MM.1S (cell line): ENCODE data around the gene MADD.

Source experiments
- DNase-seq: peaks from one replicate; pipeline ENCODE4 v3.0.0-alpha.2; 2015
- H2AFZ ChIP-seq: fragments of 300-600 bp; sonication (generic); 2 replicates; pipeline ENCODE4 v1.6.0; 2016; ENCODE audit warnings: antibody characterized with exemption, low read length
- H3F3A ChIP-seq: fragments of 300-600 bp; sonication (generic); 2 replicates; pipeline ENCODE4 v1.6.1; 2016; ENCODE audit warnings: mild to moderate bottlenecking, antibody characterized with exemption, low read length, moderate library complexity, mixed read lengths; ENCODE audit not compliant: insufficient read depth
- H3K27ac ChIP-seq: fragments of 300-600 bp; sonication (generic); 2 replicates; pipeline ENCODE4 v1.5.1; 2016; ENCODE audit warnings: mild to moderate bottlenecking, low read length
- H3K27me3 ChIP-seq: fragments of 300-600 bp; sonication (generic); replicated peaks from 2 replicates; pipeline ENCODE4 v1.6.0; 2016; ENCODE audit warnings: low read length; ENCODE audit not compliant: insufficient read depth
- H3K36me3 ChIP-seq: fragments of 300-600 bp; sonication (generic); replicated peaks from 2 replicates; pipeline ENCODE4 v1.6.1; 2016; ENCODE audit warnings: mild to moderate bottlenecking, low read length, mixed read lengths; ENCODE audit not compliant: insufficient read depth
- H3K4me1 ChIP-seq: fragments of 300-600 bp; sonication (generic); 2 replicates; pipeline ENCODE4 v1.6.1; 2016; ENCODE audit warnings: low read length, mixed read lengths
- H3K4me2 ChIP-seq: fragments of 300-600 bp; sonication (generic); 2 replicates; pipeline ENCODE4 v1.6.0; 2016; ENCODE audit warnings: low read depth, low read length
- H3K4me3 ChIP-seq: fragments of 300-600 bp; sonication (generic); 2 replicates; pipeline ENCODE4 v1.5.1; 2016; ENCODE audit warnings: low read length, mixed read lengths
- H3K79me2 ChIP-seq: fragments of 300-600 bp; sonication (generic); 2 replicates; pipeline ENCODE4 v1.6.1; 2016; ENCODE audit warnings: mixed run types, low read length, mixed read lengths
- H3K9ac ChIP-seq: fragments of 300-600 bp; sonication (generic); 2 replicates; pipeline ENCODE4 v1.6.1; 2016; ENCODE audit warnings: low read length, mixed read lengths
- H3K9me2 ChIP-seq: fragments of 300-600 bp; sonication (generic); replicated peaks from 2 replicates; pipeline ENCODE4 v1.6.1; 2016; ENCODE audit warnings: mild to moderate bottlenecking, low read length, mixed read lengths; ENCODE audit not compliant: insufficient read depth
- H3K9me3 ChIP-seq: fragments of 300-600 bp; sonication (generic); replicated peaks from 2 replicates; pipeline ENCODE4 v1.6.1; 2016; ENCODE audit warnings: mild to moderate bottlenecking, low read length, mixed read lengths; ENCODE audit not compliant: insufficient read depth
- H4K20me1 ChIP-seq: fragments of 300-600 bp; sonication (generic); 2 replicates; pipeline ENCODE4 v1.6.1; 2016; ENCODE audit warnings: mild to moderate bottlenecking, low read length, moderate library complexity, mixed read lengths; ENCODE audit not compliant: insufficient read depth
- EZH2 ChIP-seq: fragments of 300-600 bp; sonication (generic); optimal IDR thresholded peaks from 2 replicates; pipeline ENCODE3; 2017; ENCODE audit warnings: low read depth, mild to moderate bottlenecking, antibody characterized with exemption, low read length, mixed read lengths
- EZH2phosphoT487 ChIP-seq: fragments of 300-600 bp; sonication (generic); IDR thresholded peaks from 2 replicates; pipeline ENCODE4 v1.6.1; 2018; ENCODE audit warnings: antibody characterized with exemption, low read length
- TF ChIP-seq, protein P1 (sequence below): fragments of 300-600 bp; sonication (generic); IDR thresholded peaks from 2 replicates; pipeline ENCODE4 v1.5.1; 2016; ENCODE audit warnings: antibody characterized with exemption, low read length, mixed read lengths

MADD gene

DNA sequence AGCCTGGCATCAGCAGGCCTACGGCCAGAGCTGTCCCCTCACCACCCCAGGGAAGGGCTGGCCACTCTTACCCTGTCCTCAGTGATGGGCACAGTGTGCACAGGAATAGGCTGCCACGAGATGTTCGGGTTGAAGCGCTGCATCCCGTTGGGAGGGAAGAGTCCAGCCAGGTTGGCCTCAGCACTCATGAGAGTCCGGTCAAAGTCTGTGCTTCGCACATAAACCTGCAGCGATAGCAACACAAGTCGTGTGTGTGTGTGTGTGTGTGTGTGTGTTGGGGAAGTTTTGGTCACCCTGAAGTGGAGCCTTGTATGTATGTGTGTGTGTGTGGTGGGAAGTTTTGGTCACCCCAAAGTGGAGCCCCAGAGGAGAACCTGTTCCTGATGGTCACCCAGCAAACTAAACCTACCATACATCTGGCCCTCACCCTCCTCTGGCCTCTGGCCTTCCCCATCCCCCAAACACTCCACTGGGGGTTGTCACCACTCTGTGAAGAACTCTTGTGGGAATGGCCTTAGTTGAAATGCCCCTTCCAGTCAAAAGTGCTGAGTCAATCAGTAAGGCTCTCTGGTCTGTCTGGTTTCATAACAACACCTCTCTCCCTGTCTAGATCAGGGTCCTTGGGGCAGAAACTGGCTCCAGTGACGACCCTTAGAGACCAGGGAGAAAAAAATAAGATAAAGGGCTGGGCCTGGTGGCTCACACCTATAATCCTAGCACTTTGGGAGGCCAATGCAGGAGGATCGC lies 24.1 kb upstream of the MADD start:
- peaks cover 9% of the 10 kb centered on the region for H3K4me1 ChIP-seq
- no peak overlapping the region for H2AFZ ChIP-seq
- H3K9me3 ChIP-seq: no peaks in the 10 kb centered on the region
- no peaks in the 10 kb centered on the region for H3K9me2 ChIP-seq
- H3K4me3 ChIP-seq: no peak overlapping the region
- H3K27ac ChIP-seq: no peak overlapping the region
- TF ChIP-seq, protein P1, sequence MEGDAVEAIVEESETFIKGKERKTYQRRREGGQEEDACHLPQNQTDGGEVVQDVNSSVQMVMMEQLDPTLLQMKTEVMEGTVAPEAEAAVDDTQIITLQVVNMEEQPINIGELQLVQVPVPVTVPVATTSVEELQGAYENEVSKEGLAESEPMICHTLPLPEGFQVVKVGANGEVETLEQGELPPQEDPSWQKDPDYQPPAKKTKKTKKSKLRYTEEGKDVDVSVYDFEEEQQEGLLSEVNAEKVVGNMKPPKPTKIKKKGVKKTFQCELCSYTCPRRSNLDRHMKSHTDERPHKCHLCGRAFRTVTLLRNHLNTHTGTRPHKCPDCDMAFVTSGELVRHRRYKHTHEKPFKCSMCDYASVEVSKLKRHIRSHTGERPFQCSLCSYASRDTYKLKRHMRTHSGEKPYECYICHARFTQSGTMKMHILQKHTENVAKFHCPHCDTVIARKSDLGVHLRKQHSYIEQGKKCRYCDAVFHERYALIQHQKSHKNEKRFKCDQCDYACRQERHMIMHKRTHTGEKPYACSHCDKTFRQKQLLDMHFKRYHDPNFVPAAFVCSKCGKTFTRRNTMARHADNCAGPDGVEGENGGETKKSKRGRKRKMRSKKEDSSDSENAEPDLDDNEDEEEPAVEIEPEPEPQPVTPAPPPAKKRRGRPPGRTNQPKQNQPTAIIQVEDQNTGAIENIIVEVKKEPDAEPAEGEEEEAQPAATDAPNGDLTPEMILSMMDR: no peak
- no peak for TF ChIP-seq EZH2
- TF ChIP-seq EZH2phosphoT487: no peak
- no peaks in the 10 kb centered on the region for H4K20me1 ChIP-seq
- no peak overlapping the region for H3K4me2 ChIP-seq
- no peak for DNase-seq
- H3K27me3 ChIP-seq: no peaks in the 10 kb centered on the region
- H3K79me2 ChIP-seq: peaks cover 26% of the 10 kb centered on the region
- no peaks in the 10 kb centered on the region for H3K36me3 ChIP-seq
- peaks cover 3% of the 10 kb centered on the region; the same call in 1 of the 2 replicates for H3F3A ChIP-seq
- no peak overlapping the region for H3K9ac ChIP-seq

DNA sequence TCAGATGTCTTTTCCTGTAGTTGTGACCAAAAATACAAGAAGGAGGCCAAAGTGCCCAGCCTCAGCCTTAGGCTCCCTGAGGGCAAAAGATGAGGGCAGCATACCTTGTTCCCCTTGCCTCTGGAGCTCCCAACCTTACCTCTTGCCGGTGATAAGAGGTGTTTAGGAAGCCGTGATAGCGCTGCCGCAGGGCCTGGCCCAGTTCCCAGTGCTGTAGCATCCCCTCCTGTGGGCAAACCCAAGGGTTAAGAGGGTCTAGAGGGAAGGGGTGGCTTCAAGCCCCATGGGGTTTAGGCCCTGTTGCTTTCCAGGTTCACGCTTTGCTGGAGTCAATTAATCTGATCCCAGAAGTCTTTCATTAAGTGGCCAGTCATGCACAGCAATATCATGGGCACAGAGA lies 22.4 kb upstream of the MADD start:
- Histone ChIP-seq H3K4me1 (peaks cover 9% of the 10 kb centered on the region), H3K27ac (no peak overlapping the region), H4K20me1 (no peaks in the 10 kb centered on the region), H3F3A (peaks cover 3% of the 10 kb centered on the region; the same call in 1 of the 2 replicates), H2AFZ (no peak overlapping the region), H3K9ac (no peak overlapping the region), H3K9me3 (no peaks in the 10 kb centered on the region), H3K4me2 (peak overlapping the region; percentile 96), H3K36me3 (no peaks in the 10 kb centered on the region), H3K9me2 (no peaks in the 10 kb centered on the region), H3K79me2 (peaks cover 26% of the 10 kb centered on the region), H3K27me3 (no peaks in the 10 kb centered on the region), H3K4me3 (peak overlapping the region; percentile 96)
- TF ChIP-seq EZH2: no peak
- TF ChIP-seq, protein P1: no peak
- TF ChIP-seq EZH2phosphoT487: no peak
- DNase-seq: no peak

DNA sequence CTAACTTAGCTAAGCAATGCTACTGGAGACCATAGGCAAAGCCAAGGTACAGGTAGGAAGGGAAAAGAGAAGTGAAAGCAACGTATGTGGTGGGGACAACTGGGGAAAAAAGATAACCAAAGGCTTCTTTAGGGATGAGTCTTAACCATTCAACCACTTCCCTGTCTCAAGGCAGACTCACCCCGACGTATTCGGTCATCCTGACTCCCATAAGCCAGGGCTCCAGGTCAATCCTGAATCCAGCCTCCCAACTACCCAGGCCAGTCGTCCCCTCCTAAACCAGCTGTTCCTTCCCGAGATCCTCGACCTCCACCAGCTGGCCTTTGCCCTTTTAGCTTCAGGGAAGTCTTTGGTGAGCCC lies 21.6 kb upstream of the MADD start:
- DNase-seq: peak; percentile 12
- H3K4me3 ChIP-seq: peak overlapping the region; percentile 96
- peak overlapping the region; percentile 57; the same call in 1 of the 2 replicates for H3K27ac ChIP-seq
- H3K4me2 ChIP-seq: peak overlapping the region; percentile 96
- TF ChIP-seq EZH2 (no peak), EZH2phosphoT487 (no peak)
- TF ChIP-seq, protein P1: no peak
- H3K27me3 ChIP-seq: no peaks in the 10 kb centered on the region
- H3K79me2 ChIP-seq: peaks cover 26% of the 10 kb centered on the region
- H3F3A ChIP-seq: peaks cover 3% of the 10 kb centered on the region; the same call in 1 of the 2 replicates
- H3K9me3 ChIP-seq: no peaks in the 10 kb centered on the region
- H3K4me1 ChIP-seq: peaks cover 9% of the 10 kb centered on the region
- H3K9ac ChIP-seq: peak overlapping the region; percentile 85
- H3K9me2 ChIP-seq: no peaks in the 10 kb centered on the region
- no peaks in the 10 kb centered on the region for H3K36me3 ChIP-seq
- no peaks in the 10 kb centered on the region for H4K20me1 ChIP-seq
- peak overlapping the region; percentile 97 for H2AFZ ChIP-seq
